Activated naive CD4-positive, alpha-beta T cell treated with anti-CD3 and anti-CD28 coated beads, Interleukin-2, amount 10 ng/mL, durations not matched to agents 7 days and 5 days (primary cell): ENCODE data around the gene NUP160.
A peak's percentile ranks its signal among the peaks of the same experiment; 100 is the strongest.
"Not testable (repeated sequence)": the region's sequence is repeated elsewhere in the genome, so short reads cannot be mapped to it uniquely, and the experiment has no call there.

ENCODE experiments used
- CTCF ChIA-PET: fragments of 350-600 bp; sonication (Branson Sonifier 250); formaldehyde crosslinking; loops from one replicate; lab custom pipeline; 2021; ENCODE audit warnings: antibody characterized with exemption; lab: Charles Lee
- DNase-seq: peaks from one replicate; pipeline ENCODE4 v3.0.0-alpha.2; 2020
- H3K27ac Mint-ChIP-seq: one replicate; pipeline ENCODE4 v1.8.0; 2021; ENCODE audit warnings: mild to moderate bottlenecking, moderate library complexity, mixed read lengths
- H3K27me3 Mint-ChIP-seq: one replicate; pipeline ENCODE4 v1.8.0; 2021; ENCODE audit warnings: mild to moderate bottlenecking, mixed read lengths
- H3K36me3 Mint-ChIP-seq: one replicate; pipeline ENCODE4 v1.8.0; 2021; ENCODE audit warnings: mixed read lengths
- H3K4me1 Mint-ChIP-seq: one replicate; pipeline ENCODE4 v1.8.0; 2021; ENCODE audit warnings: mixed read lengths
- H3K4me3 Mint-ChIP-seq: one replicate; pipeline ENCODE4 v1.8.0; 2021; ENCODE audit warnings: mild to moderate bottlenecking, moderate library complexity, mixed read lengths
- H3K9me3 Mint-ChIP-seq: one replicate; pipeline ENCODE4 v1.8.0; 2021; ENCODE audit warnings: mixed read lengths

The NUP160 gene

DNA sequence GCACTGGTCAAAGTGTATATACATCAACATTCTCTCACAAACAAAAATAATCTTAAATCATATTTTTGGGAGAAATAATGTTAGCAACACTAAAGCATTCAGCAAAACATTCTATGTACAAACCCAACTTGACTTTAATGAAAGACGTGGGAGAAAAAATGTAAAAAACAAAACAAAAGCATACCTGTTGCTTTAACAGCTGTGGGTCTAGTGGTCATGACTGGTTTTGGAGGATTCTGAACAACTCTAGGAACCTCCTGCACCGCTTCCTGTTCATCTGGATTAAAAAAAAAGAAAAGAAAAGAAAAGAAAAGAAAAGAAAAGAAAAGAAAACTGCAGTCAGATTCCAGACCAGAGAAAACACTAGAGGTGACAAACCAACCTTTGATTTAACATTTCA is 83.1 kb downstream of the NUP160 start:
- peak overlapping the region; percentile 100 for H3K27ac Mint-ChIP-seq
- peaks cover 31% of the 10 kb centered on the region for H3K4me1 Mint-ChIP-seq
- peaks cover 32% of the 10 kb centered on the region for H3K36me3 Mint-ChIP-seq
- no peaks in the 10 kb centered on the region for H3K27me3 Mint-ChIP-seq
- no peaks in the 10 kb centered on the region for H3K9me3 Mint-ChIP-seq
- DNase-seq = peak; percentile 29
- CTCF ChIA-PET = interaction anchor here (0.6 kb wide), 1 partner anchor 143 kb away, joined by 3 read pairs; no protein-coding TSS in a partner anchor
- peak overlapping the region; percentile 83 for H3K4me3 Mint-ChIP-seq

DNA sequence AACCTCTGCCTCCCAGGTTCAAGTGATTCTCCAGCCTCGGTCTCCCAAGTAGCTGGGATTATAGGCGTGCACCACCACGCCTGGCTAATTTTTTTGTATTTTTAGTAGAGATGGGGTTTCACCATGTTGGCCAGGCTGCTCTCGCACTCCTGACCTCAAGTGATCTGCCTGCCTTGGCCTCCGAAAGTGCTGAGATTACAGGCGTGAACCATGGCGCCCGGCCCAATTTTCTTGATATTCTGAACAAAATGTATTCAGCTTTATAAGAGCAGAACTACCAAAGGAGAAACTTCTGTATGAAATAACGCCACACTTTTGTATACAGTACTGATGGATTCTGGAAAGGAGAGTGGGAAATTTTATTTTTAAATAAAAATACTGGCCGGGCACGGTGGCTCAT is 88.9 kb downstream of the NUP160 start:
- not testable (repeated sequence) for H3K9me3 Mint-ChIP-seq, H3K27ac Mint-ChIP-seq, H3K4me3 Mint-ChIP-seq, H3K27me3 Mint-ChIP-seq, DNase-seq, H3K4me1 Mint-ChIP-seq
- peaks cover 62% of the 10 kb centered on the region for H3K36me3 Mint-ChIP-seq
- CTCF ChIA-PET = interaction anchor here (1.0 kb wide), 1 partner anchor 20 kb away, joined by 3 read pairs; no protein-coding TSS in a partner anchor

DNA sequence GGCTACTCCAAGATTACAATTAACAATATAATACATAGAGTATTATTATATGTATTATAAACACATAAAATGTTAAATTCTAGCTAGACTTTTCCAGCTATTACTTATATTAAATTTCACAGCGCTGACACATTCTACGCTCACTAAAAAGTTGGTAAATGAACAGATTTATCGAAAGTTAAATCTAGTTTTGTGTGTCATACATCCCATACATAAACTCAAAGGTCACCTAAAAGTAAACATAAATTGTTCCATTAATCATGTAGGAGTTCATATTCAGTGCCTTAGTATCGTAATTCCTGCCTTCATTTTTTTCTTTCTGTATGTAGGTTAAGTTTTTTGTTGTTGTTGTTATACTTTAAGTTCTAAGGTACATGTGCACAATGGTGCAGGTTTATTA is 91.9 kb downstream of the NUP160 start:
- Mint-ChIP-seq H3K4me3 (no peak overlapping the region), H3K27ac (no peak overlapping the region), H3K27me3 (no peaks in the 10 kb centered on the region), H3K36me3 (peaks cover 69% of the 10 kb centered on the region), H3K4me1 (peaks cover 7% of the 10 kb centered on the region), H3K9me3 (no peaks in the 10 kb centered on the region)
- CTCF ChIA-PET = interaction anchor here (1.1 kb wide), 1 partner anchor 27 kb away, joined by 3 read pairs; no protein-coding TSS in a partner anchor
- no peak for DNase-seq

DNA sequence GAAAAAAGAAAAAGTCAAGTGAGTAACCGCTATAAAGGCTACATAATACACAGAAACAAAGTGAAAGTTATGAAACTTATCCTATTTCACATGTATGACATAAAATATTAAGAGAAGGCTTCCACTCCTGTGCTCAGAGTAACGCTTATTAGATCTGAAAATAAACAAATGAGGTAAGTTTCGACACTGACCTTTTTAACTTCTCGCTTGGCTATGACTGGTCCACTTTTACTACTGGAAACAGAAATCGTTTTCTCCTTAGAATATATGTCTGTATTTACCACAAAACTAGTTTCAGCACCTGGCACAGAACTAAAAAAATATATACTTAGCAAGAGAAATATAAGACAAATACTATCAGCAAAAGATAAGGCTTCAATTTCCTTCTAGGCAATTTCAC is 97.4 kb downstream of the NUP160 start:
- H3K36me3 Mint-ChIP-seq = peaks cover 59% of the 10 kb centered on the region
- CTCF ChIA-PET = no interaction called here

DNA sequence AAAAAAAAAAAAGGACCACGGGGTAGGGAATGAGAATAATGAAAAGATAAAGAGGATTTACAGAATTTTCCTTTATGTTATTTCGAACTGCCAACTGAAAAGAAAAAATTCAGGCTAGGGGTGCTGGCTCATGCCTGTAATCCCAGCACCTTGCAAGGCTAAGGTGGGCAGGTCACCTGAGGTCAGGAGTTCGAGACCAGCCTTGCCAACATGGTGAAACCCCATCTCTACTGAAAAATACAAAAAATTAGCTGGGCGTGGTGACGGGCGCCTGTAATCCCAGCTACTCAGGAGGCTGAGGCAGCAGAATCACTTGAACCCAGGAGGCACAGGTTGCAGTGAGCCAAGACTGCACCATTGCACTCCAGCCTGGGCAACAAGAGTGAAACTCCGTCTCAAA is 105.7 kb downstream of the NUP160 start:
- H3K4me1 Mint-ChIP-seq, CTCF ChIA-PET, H3K27ac Mint-ChIP-seq, H3K4me3 Mint-ChIP-seq, H3K9me3 Mint-ChIP-seq, DNase-seq, H3K27me3 Mint-ChIP-seq: not testable (repeated sequence)
- H3K36me3 Mint-ChIP-seq = peaks cover 60% of the 10 kb centered on the region

More for the DNA sequence above, 97.4 kb downstream of the NUP160 start:
- Mint-ChIP-seq H3K4me1 (peaks cover 7% of the 10 kb centered on the region), H3K27ac (peak overlapping the region; percentile 24), H3K27me3 (no peaks in the 10 kb centered on the region), H3K4me3 (no peak overlapping the region), H3K9me3 (no peaks in the 10 kb centered on the region)
- no peak for DNase-seq

DNA sequence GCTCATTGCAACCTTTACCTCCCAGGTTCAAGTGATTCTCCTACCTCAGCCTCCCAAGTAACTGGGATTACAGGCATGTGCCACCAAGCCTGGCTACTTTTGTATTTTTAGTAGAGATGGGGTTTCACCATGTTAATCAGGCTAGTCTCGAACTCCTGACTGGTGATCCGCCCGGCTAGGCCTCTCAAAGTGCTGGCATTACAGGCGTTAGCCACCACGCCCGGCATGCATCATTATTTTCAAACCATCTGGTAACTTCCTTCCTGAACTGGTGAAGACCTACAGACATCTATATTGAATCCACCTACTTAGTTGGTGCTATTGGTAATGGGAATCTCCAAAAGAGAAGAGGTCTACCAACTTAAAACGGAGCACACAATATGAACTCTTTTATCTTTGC is 110.3 kb downstream of the NUP160 start:
- H3K9me3 Mint-ChIP-seq, H3K4me3 Mint-ChIP-seq, H3K27me3 Mint-ChIP-seq, CTCF ChIA-PET, DNase-seq, H3K4me1 Mint-ChIP-seq: not testable (repeated sequence)
- Mint-ChIP-seq H3K27ac (peak overlapping the region; percentile 7), H3K36me3 (peaks cover 44% of the 10 kb centered on the region)

DNA sequence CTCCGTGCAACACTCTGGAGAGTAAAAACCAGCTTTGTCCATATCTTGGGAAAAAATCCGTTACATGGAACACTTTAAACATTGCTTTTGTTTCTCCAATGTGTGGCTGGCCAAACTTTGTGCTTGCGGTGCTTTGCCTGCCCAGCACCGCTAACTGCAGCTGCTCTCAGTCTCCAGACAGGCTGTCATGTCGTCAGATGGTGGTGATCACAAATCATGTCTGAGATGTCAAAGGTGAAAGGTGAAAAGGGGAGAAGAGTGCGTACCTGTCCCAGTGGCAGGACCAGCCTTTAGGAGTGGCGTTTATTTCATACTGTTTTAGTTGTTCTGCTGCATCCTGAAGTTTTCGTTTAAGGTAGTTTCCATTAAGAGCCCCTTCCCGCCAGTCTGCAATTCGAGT is 115.9 kb downstream of the NUP160 start:
- H3K4me3 Mint-ChIP-seq = no peak overlapping the region
- CTCF ChIA-PET = no interaction called here
- H3K9me3 Mint-ChIP-seq = no peaks in the 10 kb centered on the region
- no peak for DNase-seq
- no peaks in the 10 kb centered on the region for H3K4me1 Mint-ChIP-seq
- H3K27ac Mint-ChIP-seq = no peak overlapping the region
- no peaks in the 10 kb centered on the region for H3K27me3 Mint-ChIP-seq
- peaks cover 62% of the 10 kb centered on the region for H3K36me3 Mint-ChIP-seq

DNA sequence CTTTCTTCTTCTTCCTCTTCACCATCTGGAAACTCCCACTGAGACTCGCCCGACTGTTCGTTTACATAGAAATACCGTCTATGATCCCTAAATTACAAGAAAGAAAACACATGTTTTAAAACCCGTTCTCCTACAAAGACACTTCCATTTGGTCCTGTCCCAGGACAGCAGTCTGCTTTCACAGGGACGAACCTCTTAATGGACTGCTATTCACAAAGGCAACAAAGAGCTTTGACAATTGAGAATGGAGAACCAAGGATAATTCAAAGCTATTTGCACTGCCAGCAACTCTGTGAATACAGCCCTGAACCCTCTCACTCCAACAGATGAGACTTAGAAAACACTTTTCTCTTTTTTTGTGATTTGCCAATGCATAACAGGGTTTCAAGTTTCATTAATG is 116.7 kb downstream of the NUP160 start:
- Mint-ChIP-seq H3K4me1 (no peaks in the 10 kb centered on the region), H3K27ac (no peak overlapping the region), H3K27me3 (no peaks in the 10 kb centered on the region), H3K9me3 (no peaks in the 10 kb centered on the region), H3K4me3 (no peak overlapping the region), H3K36me3 (peaks cover 60% of the 10 kb centered on the region)
- DNase-seq = no peak
- CTCF ChIA-PET = no interaction called here
